Memory B cell (primary cell): ENCODE data around the gene ADAMTS14.

ENCODE experiments used
- ATAC-seq: fragments of 150-1000 bp; cut with Tn5 transposase; 2 replicates; pipeline ENCODE4 v1.10.0; 2021; ENCODE audit warnings: low read depth, mild to moderate bottlenecking, moderate library complexity
- DNase-seq, 2 donors: peaks; one replicate each; pipeline ENCODE4 v3.0.0; 2022; ENCODE audit warnings: low spot score in 2 of 2
- H3K27ac Mint-ChIP-seq: one replicate; pipeline ENCODE4 v1.8.0; 2022; ENCODE audit warnings: mild to moderate bottlenecking, moderate library complexity, mixed read lengths
- H3K27me3 Mint-ChIP-seq: one replicate; pipeline ENCODE4 v1.8.0; 2022; ENCODE audit warnings: mixed read lengths
- H3K36me3 Mint-ChIP-seq: one replicate; pipeline ENCODE4 v1.8.0; 2022; ENCODE audit warnings: mild to moderate bottlenecking, mixed read lengths
- H3K4me1 Mint-ChIP-seq: one replicate; pipeline ENCODE4 v1.8.0; 2022; ENCODE audit warnings: mixed read lengths
- H3K4me3 Mint-ChIP-seq: one replicate; pipeline ENCODE4 v1.8.0; 2022; ENCODE audit warnings: mild to moderate bottlenecking, moderate library complexity, mixed read lengths
- H3K9me3 Mint-ChIP-seq: one replicate; pipeline ENCODE4 v1.8.0; 2022; ENCODE audit warnings: mixed read lengths

The ADAMTS14 gene

DNA sequence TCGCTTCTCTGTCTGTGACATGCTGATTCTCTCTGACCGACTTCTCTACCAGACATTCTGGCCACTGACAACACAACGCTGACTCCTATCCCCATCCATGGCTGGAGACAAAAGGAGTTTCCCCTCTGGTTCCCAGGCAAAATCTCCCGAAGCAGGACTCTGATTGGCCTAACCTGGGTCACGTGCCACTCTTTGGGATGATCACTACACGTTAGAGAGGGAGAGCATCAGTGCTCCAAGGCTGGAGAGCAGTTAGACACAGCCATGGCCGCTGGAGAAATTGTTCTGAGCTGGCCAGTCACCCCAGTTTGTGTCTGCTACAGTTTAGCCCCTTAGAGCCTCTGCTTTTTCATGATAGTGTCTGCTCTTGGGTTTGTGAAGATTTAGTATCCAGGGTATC, 38.9 kb downstream of the ADAMTS14 start:
- DNase-seq (no peak), ATAC-seq (no peak)
- H3K36me3 Mint-ChIP-seq, result no peaks in the 10 kb centered on the region
- H3K4me1 Mint-ChIP-seq, result peaks cover 2% of the 10 kb centered on the region
- H3K27ac Mint-ChIP-seq, result no peak overlapping the region
- H3K27me3 Mint-ChIP-seq, result peaks cover 2% of the 10 kb centered on the region
- H3K9me3 Mint-ChIP-seq, result no peaks in the 10 kb centered on the region
- no peak overlapping the region for H3K4me3 Mint-ChIP-seq

GRCh38 chr10:70711911-70712310, 39.6 kb downstream of the ADAMTS14 start:
- Mint-ChIP-seq H3K4me1 (peaks cover 3% of the 10 kb centered on the region), H3K4me3 (no peak overlapping the region), H3K27ac (no peak overlapping the region), H3K9me3 (no peaks in the 10 kb centered on the region), H3K27me3 (peaks cover 2% of the 10 kb centered on the region), H3K36me3 (no peaks in the 10 kb centered on the region)
- ATAC-seq (no peak), DNase-seq (no peak)

GRCh38 chr10:70714245-70714644, 41.9 kb downstream of the ADAMTS14 start:
- H3K4me1 Mint-ChIP-seq, result peaks cover 3% of the 10 kb centered on the region
- no peak for DNase-seq

GRCh38 chr10:70714951-70715350, 42.6 kb downstream of the ADAMTS14 start:
- Mint-ChIP-seq H3K4me1 (peaks cover 3% of the 10 kb centered on the region), H3K27ac (no peak overlapping the region), H3K4me3 (no peak overlapping the region), H3K36me3 (no peaks in the 10 kb centered on the region), H3K27me3 (peaks cover 2% of the 10 kb centered on the region), H3K9me3 (no peaks in the 10 kb centered on the region)
- ATAC-seq (no peak), DNase-seq (no peak)

More at GRCh38 chr10:70714245-70714644, 41.9 kb downstream of the ADAMTS14 start:
- H3K4me3 Mint-ChIP-seq, result no peak overlapping the region
- no peak for ATAC-seq
- peaks cover 2% of the 10 kb centered on the region for H3K27me3 Mint-ChIP-seq
- no peak overlapping the region for H3K27ac Mint-ChIP-seq
- H3K9me3 Mint-ChIP-seq, result no peaks in the 10 kb centered on the region
- no peaks in the 10 kb centered on the region for H3K36me3 Mint-ChIP-seq

GRCh38 chr10:70715853-70716795, 43.8 kb downstream of the ADAMTS14 start:
- Mint-ChIP-seq H3K27ac (no peak overlapping the region), H3K4me3 (no peak overlapping the region), H3K27me3 (no peaks in the 10 kb centered on the region), H3K36me3 (no peaks in the 10 kb centered on the region), H3K9me3 (no peaks in the 10 kb centered on the region), H3K4me1 (peaks cover 3% of the 10 kb centered on the region)
- ATAC-seq (no peak), DNase-seq (no peak)

DNA sequence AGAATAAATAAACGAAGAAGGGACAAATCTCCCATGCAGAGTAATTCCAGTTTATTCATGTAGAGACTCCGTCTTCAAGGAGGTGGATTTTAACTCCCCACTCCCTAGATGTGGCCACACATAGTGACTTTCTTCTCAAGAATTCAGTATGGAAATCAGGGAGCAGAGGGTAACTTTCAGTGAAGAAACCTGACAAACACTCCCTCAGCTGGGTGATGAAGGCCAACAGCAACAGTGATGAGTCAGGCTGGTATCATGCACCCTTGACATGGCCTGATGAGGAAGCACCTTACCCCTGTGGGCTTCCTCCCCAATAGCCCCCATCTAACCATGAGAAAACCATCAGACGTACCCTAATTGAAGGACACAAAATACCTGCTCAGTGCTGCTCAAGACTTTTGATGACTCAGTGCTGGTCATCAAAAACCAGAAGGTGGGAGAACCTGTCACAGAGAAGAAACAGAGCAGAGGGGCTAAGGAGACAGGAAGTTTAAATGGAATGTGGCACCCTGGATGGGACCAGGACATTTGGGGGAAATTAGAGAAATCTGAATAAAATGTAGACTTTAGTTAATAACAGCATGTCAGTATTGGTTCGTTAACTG, 50.6 kb downstream of the ADAMTS14 start:
- no peak overlapping the region for H3K27ac Mint-ChIP-seq
- H3K36me3 Mint-ChIP-seq, result peaks cover 1% of the 10 kb centered on the region
- no peak overlapping the region for H3K4me3 Mint-ChIP-seq
- DNase-seq (no peak), ATAC-seq (no peak)
- no peaks in the 10 kb centered on the region for H3K4me1 Mint-ChIP-seq
- peaks cover 8% of the 10 kb centered on the region for H3K27me3 Mint-ChIP-seq
- H3K9me3 Mint-ChIP-seq, result no peaks in the 10 kb centered on the region

DNA sequence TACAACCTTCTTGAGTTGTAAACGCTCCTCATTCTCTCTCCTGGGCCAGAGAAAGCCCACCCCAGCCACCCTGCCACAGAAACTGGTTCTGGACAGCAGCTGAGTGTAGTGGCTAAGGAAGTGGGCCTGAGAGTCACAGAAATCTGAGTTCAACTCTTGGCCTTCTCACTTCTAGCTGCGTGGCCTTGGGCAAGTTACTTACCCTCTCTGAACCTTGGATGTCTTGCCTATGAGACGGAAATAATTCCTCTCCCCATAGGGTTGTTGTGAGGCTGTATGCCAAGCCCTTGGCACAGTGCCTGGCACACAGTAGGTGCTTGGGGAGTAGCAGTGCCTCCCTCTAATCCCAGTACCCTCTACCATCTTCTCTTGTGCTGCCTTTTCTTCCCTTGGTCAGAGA, 51.5 kb downstream of the ADAMTS14 start:
- Mint-ChIP-seq H3K36me3 (peaks cover 1% of the 10 kb centered on the region), H3K27me3 (peaks cover 8% of the 10 kb centered on the region), H3K4me3 (no peak overlapping the region), H3K4me1 (no peaks in the 10 kb centered on the region), H3K27ac (no peak overlapping the region), H3K9me3 (no peaks in the 10 kb centered on the region)
- DNase-seq, result no peak
- no peak for ATAC-seq

DNA sequence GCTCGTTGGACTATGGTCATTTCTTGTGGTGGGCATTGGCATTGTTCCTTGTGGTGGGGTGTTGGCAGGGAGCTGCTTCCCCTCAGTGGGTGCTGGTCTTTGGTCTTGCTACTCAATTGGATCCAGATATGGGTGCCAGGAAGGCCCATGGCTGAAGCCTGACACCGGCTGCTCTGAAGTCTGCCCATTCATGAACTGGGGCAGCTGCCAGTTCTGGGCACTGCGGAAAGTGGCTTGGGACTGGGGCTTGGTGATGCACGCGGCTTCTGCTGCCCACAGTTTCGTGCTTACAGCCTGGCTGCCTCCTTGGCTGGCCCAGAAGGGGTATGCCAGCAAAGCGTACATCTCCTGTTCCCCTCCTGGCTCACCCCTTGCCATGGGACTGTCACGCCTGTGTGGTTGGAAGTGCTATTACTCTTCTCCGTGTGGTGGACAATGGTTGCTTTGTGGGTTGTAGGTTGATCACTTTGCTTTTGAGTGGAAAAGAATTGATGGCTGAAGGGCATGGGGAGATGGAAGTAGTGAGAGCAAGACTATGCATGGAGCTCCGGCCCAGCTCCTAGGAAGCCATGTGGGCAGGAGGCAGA, 54.7 kb downstream of the ADAMTS14 start:
- H3K9me3 Mint-ChIP-seq, result no peaks in the 10 kb centered on the region
- no peak for ATAC-seq
- H3K4me1 Mint-ChIP-seq, result no peaks in the 10 kb centered on the region
- no peak for DNase-seq
- H3K27me3 Mint-ChIP-seq, result peaks cover 8% of the 10 kb centered on the region
- H3K27ac Mint-ChIP-seq, result no peak overlapping the region
- H3K36me3 Mint-ChIP-seq, result peaks cover 1% of the 10 kb centered on the region
- H3K4me3 Mint-ChIP-seq, result no peak overlapping the region

DNA sequence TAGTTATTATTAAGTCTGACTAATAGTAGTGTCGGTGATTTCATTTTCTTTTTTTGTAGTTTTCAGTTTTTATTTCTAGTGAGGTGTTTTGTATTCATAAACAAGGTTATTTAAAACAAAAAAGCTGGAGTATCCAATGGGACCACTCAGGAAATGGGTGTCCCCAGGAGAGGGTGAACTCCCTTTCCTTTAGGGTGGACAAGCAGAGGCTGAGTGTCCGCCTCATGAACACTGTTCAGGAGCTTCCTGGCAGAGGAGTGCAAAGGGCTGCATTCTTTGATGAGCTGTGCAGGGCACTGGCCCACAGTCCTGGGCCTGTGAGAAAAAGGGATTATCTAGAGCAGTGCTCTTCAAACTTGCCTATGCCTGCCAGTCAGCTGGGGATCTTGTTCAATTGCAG, 56.0 kb downstream of the ADAMTS14 start:
- ATAC-seq, result no peak
- H3K4me3 Mint-ChIP-seq, result no peak overlapping the region
- H3K36me3 Mint-ChIP-seq, result peaks cover 1% of the 10 kb centered on the region

DNA sequence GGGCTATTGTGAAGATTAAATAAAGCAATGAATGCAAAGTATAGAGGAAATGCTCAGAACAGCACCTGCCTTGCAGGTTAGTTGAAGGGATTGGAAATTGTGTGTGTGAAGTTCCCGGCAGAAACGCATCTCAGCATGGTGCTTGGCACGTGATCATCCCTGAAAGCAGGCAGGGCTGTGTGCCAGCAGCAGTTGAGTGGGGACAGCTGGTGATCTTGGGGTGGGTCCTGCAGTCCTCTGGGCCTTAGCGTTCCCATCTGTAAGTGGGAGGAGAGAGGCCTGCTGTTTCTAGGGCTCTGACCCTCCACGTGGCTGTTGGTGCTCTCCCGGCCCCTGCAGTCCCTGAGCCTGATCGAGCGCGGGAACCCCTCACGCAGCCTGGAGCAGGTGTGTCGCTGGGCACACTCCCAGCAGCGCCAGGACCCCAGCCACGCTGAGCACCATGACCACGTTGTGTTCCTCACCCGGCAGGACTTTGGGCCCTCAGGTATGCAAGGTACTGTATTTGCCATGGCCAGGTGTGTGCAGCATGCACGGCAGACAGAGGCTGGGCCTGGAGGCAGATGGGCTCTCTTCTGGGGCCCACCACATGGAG, 57.6 kb downstream of the ADAMTS14 start:
- Mint-ChIP-seq H3K36me3 (peaks cover 1% of the 10 kb centered on the region), H3K4me1 (no peaks in the 10 kb centered on the region), H3K9me3 (no peaks in the 10 kb centered on the region), H3K4me3 (no peak overlapping the region), H3K27me3 (peaks cover 7% of the 10 kb centered on the region), H3K27ac (no peak overlapping the region)
- no peak for DNase-seq
- ATAC-seq, result no peak

More for the DNA sequence above, 56.0 kb downstream of the ADAMTS14 start:
- Mint-ChIP-seq H3K27ac (no peak overlapping the region), H3K27me3 (peaks cover 8% of the 10 kb centered on the region), H3K4me1 (no peaks in the 10 kb centered on the region), H3K9me3 (no peaks in the 10 kb centered on the region)
- DNase-seq, result no peak

- H3K36me3 Mint-ChIP-seq, result no peaks in the 10 kb centered on the region
- H3K4me3 Mint-ChIP-seq, result no peak overlapping the region
- no peak for DNase-seq
- H3K4me1 Mint-ChIP-seq, result no peaks in the 10 kb centered on the region
- ATAC-seq, result no peak
- no peak overlapping the region for H3K27ac Mint-ChIP-seq
- peaks cover 4% of the 10 kb centered on the region for H3K27me3 Mint-ChIP-seq
- H3K9me3 Mint-ChIP-seq, result no peaks in the 10 kb centered on the region
These were observed 58.6 kb downstream of the ADAMTS14 start for GRCh38 chr10:70730955-70731354.

GRCh38 chr10:70732569-70732968, 60.3 kb downstream of the ADAMTS14 start:
- Mint-ChIP-seq H3K36me3 (no peaks in the 10 kb centered on the region), H3K4me3 (no peak overlapping the region), H3K27ac (no peak overlapping the region), H3K9me3 (no peaks in the 10 kb centered on the region), H3K4me1 (no peaks in the 10 kb centered on the region), H3K27me3 (no peaks in the 10 kb centered on the region)
- ATAC-seq, result no peak
- DNase-seq, result no peak

- no peak for ATAC-seq
- Mint-ChIP-seq H3K9me3 (no peaks in the 10 kb centered on the region), H3K4me1 (no peaks in the 10 kb centered on the region), H3K27me3 (no peaks in the 10 kb centered on the region), H3K27ac (no peak overlapping the region), H3K36me3 (no peaks in the 10 kb centered on the region), H3K4me3 (no peak overlapping the region)
- DNase-seq, result no peak
These were observed 60.7 kb downstream of the ADAMTS14 start for GRCh38 chr10:70733051-70733450.

GRCh38 chr10:70735161-70735560, 62.9 kb downstream of the ADAMTS14 start:
- no peaks in the 10 kb centered on the region for H3K9me3 Mint-ChIP-seq
- ATAC-seq (no peak), DNase-seq (no peak)
- no peak overlapping the region for H3K4me3 Mint-ChIP-seq
- H3K4me1 Mint-ChIP-seq, result no peaks in the 10 kb centered on the region
- H3K27ac Mint-ChIP-seq, result no peak overlapping the region
- no peaks in the 10 kb centered on the region for H3K36me3 Mint-ChIP-seq
- H3K27me3 Mint-ChIP-seq, result peaks cover 4% of the 10 kb centered on the region
